OCI-LY1 (cell line): ENCODE results near the gene PLEKHG4.

Experiments used
- H2AFZ ChIP-seq: fragments of 200-600 bp; sonication (generic), shearing (Covaris generic); 2 replicates; pipeline ENCODE4 v1.6.0; 2014; ENCODE audit warnings: antibody characterized with exemption, mild to moderate bottlenecking, low read length
- H3F3A ChIP-seq: fragments of 200-600 bp; sonication (generic), shearing (Covaris generic); 2 replicates; pipeline ENCODE4 v1.6.0; 2014; ENCODE audit warnings: mild to moderate bottlenecking, antibody characterized with exemption, low read length, moderate library complexity; ENCODE audit not compliant: insufficient read depth
- H3K27ac ChIP-seq: fragments of 200-600 bp; sonication (generic); 2 replicates; pipeline ENCODE4 v1.5.1; 2014; ENCODE audit warnings: low read length, mixed run types, mild to moderate bottlenecking, low read depth; ENCODE audit not compliant: poor library complexity, severe bottlenecking
- H3K27me3 ChIP-seq: fragments of 200-600 bp; sonication (generic); 2 replicates; pipeline ENCODE4 v1.6.0; 2014; ENCODE audit warnings: antibody characterized with exemption, mild to moderate bottlenecking, low read length, moderate library complexity; ENCODE audit not compliant: insufficient read depth
- H3K36me3 ChIP-seq: fragments of 200-600 bp; sonication (generic); 2 replicates; pipeline ENCODE4 v1.6.1; 2014; ENCODE audit warnings: mild to moderate bottlenecking, antibody characterized with exemption, low read length, moderate library complexity, mixed read lengths; ENCODE audit not compliant: insufficient read depth
- H3K4me1 ChIP-seq: fragments of 200-600 bp; sonication (generic); 2 replicates; pipeline ENCODE4 v1.5.1; 2014; ENCODE audit warnings: mild to moderate bottlenecking, low read length, moderate library complexity; ENCODE audit not compliant: insufficient read depth, severe bottlenecking
- H3K4me2 ChIP-seq: fragments of 200-600 bp; sonication (generic), shearing (Covaris generic); 2 replicates; pipeline ENCODE4 v1.6.1; 2014; ENCODE audit warnings: low read length
- H3K4me3 ChIP-seq: fragments of 200-600 bp; sonication (generic); 2 replicates; pipeline ENCODE4 v1.5.1; 2014; ENCODE audit warnings: low read length, low read depth, mild to moderate bottlenecking, mixed read lengths; ENCODE audit not compliant: poor library complexity, severe bottlenecking
- H3K79me2 ChIP-seq: fragments of 200-600 bp; shearing (Covaris generic); 2 replicates; pipeline ENCODE4 v1.6.1; 2016; ENCODE audit warnings: mixed run types, low read length, mixed read lengths; ENCODE audit not compliant: insufficient read depth
- H3K9ac ChIP-seq: fragments of 200-600 bp; sonication (generic), shearing (Covaris generic); 2 replicates; pipeline ENCODE4 v1.6.1; 2014; ENCODE audit warnings: mild to moderate bottlenecking, low read length, mixed read lengths
- H3K9me2 ChIP-seq: fragments of 200-600 bp; sonication (generic), shearing (Covaris generic); 2 replicates; pipeline ENCODE4 v1.6.1; 2014; ENCODE audit warnings: low read depth, mild to moderate bottlenecking, low read length, mixed read lengths
- H3K9me3 ChIP-seq: fragments of 200-600 bp; shearing (Covaris generic); 2 replicates; pipeline ENCODE4 v1.6.1; 2014; ENCODE audit warnings: low read length, mixed read lengths
- H4K20me1 ChIP-seq: fragments of 200-600 bp; sonication (generic), shearing (Covaris generic); 2 replicates; pipeline ENCODE4 v1.6.0; 2016; ENCODE audit warnings: mild to moderate bottlenecking, low read length; ENCODE audit not compliant: insufficient read depth
- CTCF ChIP-seq: fragments of 200-600 bp; sonication (generic), shearing (Covaris generic); IDR thresholded peaks from 2 replicates; pipeline ENCODE4 v1.5.1; 2017; ENCODE audit warnings: mild to moderate bottlenecking, antibody characterized with exemption, low read length, moderate library complexity, mixed read lengths
- EZH2 ChIP-seq: fragments of 200-600 bp; sonication (generic), shearing (Covaris generic); IDR thresholded peaks from 2 replicates; pipeline ENCODE4 v1.8.0; 2017; ENCODE audit warnings: borderline replicate concordance, mixed run types, mild to moderate bottlenecking, antibody characterized with exemption, low read length, moderate library complexity, mixed read lengths

Gene PLEKHG4

GRCh38 chr16:67263201-67263600 is 16.1 kb upstream of the PLEKHG4 start:
- Histone ChIP-seq H4K20me1 (no peaks in the 10 kb centered on the region), H3K4me3 (no peak overlapping the region), H3K4me1 (no peaks in the 10 kb centered on the region), H3K9me2 (no peaks in the 10 kb centered on the region), H3K36me3 (no peaks in the 10 kb centered on the region), H3K4me2 (no peak overlapping the region), H3K27me3 (0 out of 2 replicates have a peak, but pooled peaks cover 5% of the 10 kb centered on the region), H3K9ac (no peak overlapping the region), H3F3A (no peaks in the 10 kb centered on the region), H3K9me3 (no peaks in the 10 kb centered on the region), H2AFZ (no peak overlapping the region), H3K27ac (no peak overlapping the region), H3K79me2 (no peaks in the 10 kb centered on the region)
- no peak for TF ChIP-seq EZH2
- no peak for TF ChIP-seq CTCF

- Histone ChIP-seq H3K9me2 (no peaks in the 10 kb centered on the region), H3K36me3 (no peaks in the 10 kb centered on the region), H3K27ac (no peak overlapping the region), H3K79me2 (no peaks in the 10 kb centered on the region), H3K4me2 (no peak overlapping the region), H3K9me3 (no peaks in the 10 kb centered on the region), H3K9ac (no peak overlapping the region), H2AFZ (no peak overlapping the region), H3K27me3 (0 out of 2 replicates have a peak, but pooled peaks cover 5% of the 10 kb centered on the region), H4K20me1 (no peaks in the 10 kb centered on the region), H3K4me3 (no peak overlapping the region), H3F3A (no peaks in the 10 kb centered on the region), H3K4me1 (no peaks in the 10 kb centered on the region)
- peak; percentile 26; the same call in 1 of the 2 replicates for TF ChIP-seq CTCF
- no peak for TF ChIP-seq EZH2
Observed at GRCh38 chr16:67264277-67264676, 15.1 kb upstream of the PLEKHG4 start.

GRCh38 chr16:67264866-67265265 is 14.5 kb upstream of the PLEKHG4 start:
- no peak for TF ChIP-seq CTCF
- no peak for TF ChIP-seq EZH2
- Histone ChIP-seq H3K27me3 (0 out of 2 replicates have a peak, but pooled peaks cover 5% of the 10 kb centered on the region), H3K4me2 (no peak overlapping the region), H3K36me3 (no peaks in the 10 kb centered on the region), H3K9me2 (no peaks in the 10 kb centered on the region), H3K27ac (no peak overlapping the region), H3F3A (no peaks in the 10 kb centered on the region), H4K20me1 (no peaks in the 10 kb centered on the region), H3K4me3 (no peak overlapping the region), H3K9me3 (no peaks in the 10 kb centered on the region), H3K4me1 (no peaks in the 10 kb centered on the region), H2AFZ (no peak overlapping the region), H3K9ac (no peak overlapping the region), H3K79me2 (no peaks in the 10 kb centered on the region)
